OCI-LY7 (cell line): Measurements from ENCODE around the gene KLK10.

Experiments
- CTCF ChIP-seq: fragments of 200-600 bp; sonication (generic); conservative IDR thresholded peaks from 2 replicates; pipeline ENCODE4 v1.5.1; 2014; ENCODE audit warnings: mild to moderate bottlenecking, antibody characterized with exemption, low read length, moderate library complexity, mixed read lengths
- EZH2phosphoT487 ChIP-seq: fragments of 200-600 bp; sonication (generic); IDR thresholded peaks from 2 replicates; pipeline ENCODE4 v1.6.1; 2018; ENCODE audit warnings: low read depth, borderline replicate concordance, mild to moderate bottlenecking, mixed run types, antibody characterized with exemption, low read length, moderate library complexity, mixed read lengths

DNA sequence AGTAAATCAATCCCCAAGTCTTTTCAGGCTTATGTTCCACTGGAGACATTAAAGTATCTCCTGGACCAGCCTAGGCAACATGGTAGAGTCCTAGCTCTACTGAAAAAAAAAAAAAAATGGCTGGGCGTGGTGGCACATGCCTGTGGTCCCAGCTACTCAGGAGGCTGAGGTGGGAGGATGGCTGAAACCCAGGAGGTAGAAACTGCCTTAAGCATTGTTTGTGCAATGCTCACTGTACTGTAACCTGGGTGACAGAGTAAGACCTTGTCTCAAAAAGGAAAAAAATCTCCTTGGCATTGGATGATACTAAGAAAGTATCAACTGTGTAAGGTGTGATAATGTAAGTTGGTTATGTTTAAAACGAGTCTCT, 26.9 kb downstream of the KLK10 start:
- no peak for TF ChIP-seq EZH2phosphoT487
- no peak for TF ChIP-seq CTCF
